Panc1 (cell line): ENCODE results near the gene TTC28.

Source experiments
- POLR2AphosphoS5 ChIP-seq: IDR thresholded peaks from 2 replicates; pipeline ENCODE4 v1.6.1; 2012; ENCODE audit warnings: mild to moderate bottlenecking, low read depth, low read length, moderate library complexity
- TF ChIP-seq, protein P1 (sequence below): fragments of 450-650 bp; IDR thresholded peaks from 2 replicates; pipeline ENCODE4 v1.5.1; 2017; ENCODE audit warnings: mild to moderate bottlenecking

DNA sequence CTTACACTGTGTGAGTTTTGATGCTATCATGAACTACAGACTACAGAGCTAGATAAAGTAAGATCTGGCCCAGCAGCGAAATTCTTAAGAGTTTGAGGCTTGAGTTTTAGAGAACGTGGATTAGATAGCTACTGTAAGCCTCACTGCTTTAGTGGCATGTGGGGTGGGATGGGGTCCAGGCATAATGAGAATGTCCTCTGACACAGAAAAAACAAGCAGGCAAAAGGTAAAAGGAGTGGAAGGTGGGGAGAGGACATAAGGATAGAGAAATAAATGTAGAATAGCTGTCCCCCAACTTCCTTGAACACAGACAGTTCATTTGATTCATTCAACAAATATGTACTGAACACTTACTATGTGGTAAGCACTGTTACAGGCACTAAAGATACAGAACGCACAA lies 436.1 kb downstream of the TTC28 start:
- TF ChIP-seq, protein P1, sequence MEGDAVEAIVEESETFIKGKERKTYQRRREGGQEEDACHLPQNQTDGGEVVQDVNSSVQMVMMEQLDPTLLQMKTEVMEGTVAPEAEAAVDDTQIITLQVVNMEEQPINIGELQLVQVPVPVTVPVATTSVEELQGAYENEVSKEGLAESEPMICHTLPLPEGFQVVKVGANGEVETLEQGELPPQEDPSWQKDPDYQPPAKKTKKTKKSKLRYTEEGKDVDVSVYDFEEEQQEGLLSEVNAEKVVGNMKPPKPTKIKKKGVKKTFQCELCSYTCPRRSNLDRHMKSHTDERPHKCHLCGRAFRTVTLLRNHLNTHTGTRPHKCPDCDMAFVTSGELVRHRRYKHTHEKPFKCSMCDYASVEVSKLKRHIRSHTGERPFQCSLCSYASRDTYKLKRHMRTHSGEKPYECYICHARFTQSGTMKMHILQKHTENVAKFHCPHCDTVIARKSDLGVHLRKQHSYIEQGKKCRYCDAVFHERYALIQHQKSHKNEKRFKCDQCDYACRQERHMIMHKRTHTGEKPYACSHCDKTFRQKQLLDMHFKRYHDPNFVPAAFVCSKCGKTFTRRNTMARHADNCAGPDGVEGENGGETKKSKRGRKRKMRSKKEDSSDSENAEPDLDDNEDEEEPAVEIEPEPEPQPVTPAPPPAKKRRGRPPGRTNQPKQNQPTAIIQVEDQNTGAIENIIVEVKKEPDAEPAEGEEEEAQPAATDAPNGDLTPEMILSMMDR: no peak
- TF ChIP-seq POLR2AphosphoS5: no peak
